COLO668 (cell line): ENCODE data around the gene CPXM2.

Experiments
- DNase-seq: peaks from one replicate; lab custom pipeline; 2025; ENCODE audit not compliant: unreplicated experiment; lab: John Stamatoyannopoulos, UW

The CPXM2 gene

GRCh38 chr10:123800289-123800688 lies 91.3 kb downstream of the CPXM2 start:
- no peak for DNase-seq

- DNase-seq: no peak
Measured at GRCh38 chr10:123798856-123799255, 92.8 kb downstream of the CPXM2 start.

GRCh38 chr10:123797813-123798212 lies 93.8 kb downstream of the CPXM2 start:
- no peak for DNase-seq

GRCh38 chr10:123796736-123797135 lies 94.9 kb downstream of the CPXM2 start:
- DNase-seq: no peak

GRCh38 chr10:123795846-123796590 lies 95.6 kb downstream of the CPXM2 start:
- no peak for DNase-seq

GRCh38 chr10:123795196-123795780 lies 96.3 kb downstream of the CPXM2 start:
- no peak for DNase-seq

- no peak for DNase-seq
Measured at GRCh38 chr10:123792248-123792978, 99.2 kb downstream of the CPXM2 start.

- DNase-seq: no peak
Measured at GRCh38 chr10:123790132-123790885, 101.3 kb downstream of the CPXM2 start.

- DNase-seq: no peak
Measured at GRCh38 chr10:123788981-123789380, 102.6 kb downstream of the CPXM2 start.

- no peak for DNase-seq
Measured at GRCh38 chr10:123787566-123787965, 104.0 kb downstream of the CPXM2 start.

- no peak for DNase-seq
Measured at GRCh38 chr10:123786896-123787295, 104.7 kb downstream of the CPXM2 start.

GRCh38 chr10:123786306-123786705 lies 105.3 kb downstream of the CPXM2 start:
- no peak for DNase-seq

GRCh38 chr10:123784646-123785045 lies 107.0 kb downstream of the CPXM2 start:
- DNase-seq: no peak

- DNase-seq: no peak
Measured at GRCh38 chr10:123784216-123784615, 107.4 kb downstream of the CPXM2 start.

- no peak for DNase-seq
Measured at GRCh38 chr10:123783296-123783695, 108.3 kb downstream of the CPXM2 start.

- DNase-seq: no peak
Measured at GRCh38 chr10:123782549-123782948, 109.1 kb downstream of the CPXM2 start.

GRCh38 chr10:123781956-123782500 lies 109.6 kb downstream of the CPXM2 start:
- no peak for DNase-seq

- no peak for DNase-seq
Measured at GRCh38 chr10:123781324-123781900, 110.2 kb downstream of the CPXM2 start.

GRCh38 chr10:123778719-123779517 lies 112.7 kb downstream of the CPXM2 start:
- DNase-seq: no peak

- no peak for DNase-seq
Measured at GRCh38 chr10:123777881-123778280, 113.7 kb downstream of the CPXM2 start.
